ENCODE data around the gene KCNJ15. TPM values are rescaled to one million over a fixed set of nuclear protein-coding genes. Genes with fewer than 3 reads are reported as not detected.

The KCNJ15 gene
- polyA plus RNA-seq, 1 donor from 2014 or later = not detected

DNA sequence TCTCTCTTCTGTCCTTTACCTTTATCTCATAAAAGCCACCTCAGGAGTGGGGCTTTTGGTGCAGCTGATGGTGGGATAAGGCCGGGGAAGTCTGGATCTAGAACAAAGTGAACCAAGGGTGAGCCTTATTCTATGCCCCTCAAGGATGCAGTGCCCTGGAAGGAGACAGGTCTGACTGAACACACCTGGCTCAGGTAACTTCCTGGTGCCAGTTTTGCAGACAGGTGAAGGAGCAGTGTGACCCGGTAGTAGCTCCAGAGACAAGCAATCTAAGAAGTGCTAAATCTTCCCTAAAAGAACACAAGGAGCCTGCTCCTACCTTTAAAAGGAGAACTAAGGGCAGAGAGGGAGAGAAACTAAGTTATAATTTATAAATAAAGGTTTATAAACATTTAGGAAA, 2.9 kb downstream of the KCNJ15 start:
- H4K20me1 ChIP-seq (ENCODE audit: insufficient read depth) = no peaks in the 10 kb centered on the region
- H3K9me3 ChIP-seq (ENCODE audit: low read length) = no peaks in the 10 kb centered on the region
- H3K4me2 ChIP-seq (ENCODE audit: low read length) = no peak overlapping the region
- no peak for TF ChIP-seq POLR2AphosphoS5 (IDR thresholded peaks at IDR 0.05)
- TF ChIP-seq TAF1 (IDR thresholded peaks at IDR 0.05; ENCODE audit: low read depth) = no peak
- no peak for TF ChIP-seq MXI1 (conservative IDR thresholded peaks at IDR 0.05; ENCODE audit: poor library complexity, severe bottlenecking)
- TF ChIP-seq SMC3 (conservative IDR thresholded peaks at IDR 0.05; ENCODE audit: poor library complexity) = no peak
- no peak for TF ChIP-seq EP300 (conservative IDR thresholded peaks at IDR 0.05; ENCODE audit: poor library complexity, severe bottlenecking)
- TF ChIP-seq, protein P1, sequence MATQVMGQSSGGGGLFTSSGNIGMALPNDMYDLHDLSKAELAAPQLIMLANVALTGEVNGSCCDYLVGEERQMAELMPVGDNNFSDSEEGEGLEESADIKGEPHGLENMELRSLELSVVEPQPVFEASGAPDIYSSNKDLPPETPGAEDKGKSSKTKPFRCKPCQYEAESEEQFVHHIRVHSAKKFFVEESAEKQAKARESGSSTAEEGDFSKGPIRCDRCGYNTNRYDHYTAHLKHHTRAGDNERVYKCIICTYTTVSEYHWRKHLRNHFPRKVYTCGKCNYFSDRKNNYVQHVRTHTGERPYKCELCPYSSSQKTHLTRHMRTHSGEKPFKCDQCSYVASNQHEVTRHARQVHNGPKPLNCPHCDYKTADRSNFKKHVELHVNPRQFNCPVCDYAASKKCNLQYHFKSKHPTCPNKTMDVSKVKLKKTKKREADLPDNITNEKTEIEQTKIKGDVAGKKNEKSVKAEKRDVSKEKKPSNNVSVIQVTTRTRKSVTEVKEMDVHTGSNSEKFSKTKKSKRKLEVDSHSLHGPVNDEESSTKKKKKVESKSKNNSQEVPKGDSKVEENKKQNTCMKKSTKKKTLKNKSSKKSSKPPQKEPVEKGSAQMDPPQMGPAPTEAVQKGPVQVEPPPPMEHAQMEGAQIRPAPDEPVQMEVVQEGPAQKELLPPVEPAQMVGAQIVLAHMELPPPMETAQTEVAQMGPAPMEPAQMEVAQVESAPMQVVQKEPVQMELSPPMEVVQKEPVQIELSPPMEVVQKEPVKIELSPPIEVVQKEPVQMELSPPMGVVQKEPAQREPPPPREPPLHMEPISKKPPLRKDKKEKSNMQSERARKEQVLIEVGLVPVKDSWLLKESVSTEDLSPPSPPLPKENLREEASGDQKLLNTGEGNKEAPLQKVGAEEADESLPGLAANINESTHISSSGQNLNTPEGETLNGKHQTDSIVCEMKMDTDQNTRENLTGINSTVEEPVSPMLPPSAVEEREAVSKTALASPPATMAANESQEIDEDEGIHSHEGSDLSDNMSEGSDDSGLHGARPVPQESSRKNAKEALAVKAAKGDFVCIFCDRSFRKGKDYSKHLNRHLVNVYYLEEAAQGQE (IDR thresholded peaks at IDR 0.05; ENCODE audit: borderline replicate concordance) = no peak
- TF ChIP-seq, protein P2, sequence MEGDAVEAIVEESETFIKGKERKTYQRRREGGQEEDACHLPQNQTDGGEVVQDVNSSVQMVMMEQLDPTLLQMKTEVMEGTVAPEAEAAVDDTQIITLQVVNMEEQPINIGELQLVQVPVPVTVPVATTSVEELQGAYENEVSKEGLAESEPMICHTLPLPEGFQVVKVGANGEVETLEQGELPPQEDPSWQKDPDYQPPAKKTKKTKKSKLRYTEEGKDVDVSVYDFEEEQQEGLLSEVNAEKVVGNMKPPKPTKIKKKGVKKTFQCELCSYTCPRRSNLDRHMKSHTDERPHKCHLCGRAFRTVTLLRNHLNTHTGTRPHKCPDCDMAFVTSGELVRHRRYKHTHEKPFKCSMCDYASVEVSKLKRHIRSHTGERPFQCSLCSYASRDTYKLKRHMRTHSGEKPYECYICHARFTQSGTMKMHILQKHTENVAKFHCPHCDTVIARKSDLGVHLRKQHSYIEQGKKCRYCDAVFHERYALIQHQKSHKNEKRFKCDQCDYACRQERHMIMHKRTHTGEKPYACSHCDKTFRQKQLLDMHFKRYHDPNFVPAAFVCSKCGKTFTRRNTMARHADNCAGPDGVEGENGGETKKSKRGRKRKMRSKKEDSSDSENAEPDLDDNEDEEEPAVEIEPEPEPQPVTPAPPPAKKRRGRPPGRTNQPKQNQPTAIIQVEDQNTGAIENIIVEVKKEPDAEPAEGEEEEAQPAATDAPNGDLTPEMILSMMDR (IDR thresholded peaks at IDR 0.05; ENCODE audit: poor library complexity, severe bottlenecking) = no peak
- no peak for TF ChIP-seq EZH2 (IDR thresholded peaks at IDR 0.05; ENCODE audit: borderline replicate concordance, insufficient read depth, low read length, poor library complexity, severe bottlenecking)
- TF ChIP-seq RAD21 (conservative IDR thresholded peaks at IDR 0.05) = no peak
- H3K9me2 ChIP-seq (ENCODE audit: insufficient read depth, low read length) = no peaks in the 10 kb centered on the region
- H2AFZ ChIP-seq (ENCODE audit: low read depth, low read length) = no peak overlapping the region
- no peaks in the 10 kb centered on the region for H3F3A ChIP-seq (ENCODE audit: insufficient read depth, low read length, poor library complexity, severe bottlenecking)
- H3K79me2 ChIP-seq (replicated peaks; ENCODE audit: insufficient read depth, low read length) = no peaks in the 10 kb centered on the region
- H3K4me3 ChIP-seq (ENCODE audit: low read length) = no peak overlapping the region
- H3K9ac ChIP-seq (ENCODE audit: low read length) = no peak overlapping the region
- no peaks in the 10 kb centered on the region for H3K27me3 ChIP-seq (ENCODE audit: insufficient read depth, low read depth, low read length)
- no peaks in the 10 kb centered on the region for H3K36me3 ChIP-seq (ENCODE audit: insufficient read depth, low read length)
- H3K27ac ChIP-seq (ENCODE audit: low read length) = no peak overlapping the region

- no peak for TF ChIP-seq POLR2AphosphoS5 (IDR thresholded peaks at IDR 0.05)
- no peak for TF ChIP-seq TAF1 (IDR thresholded peaks at IDR 0.05; ENCODE audit: low read depth)
- no peak for TF ChIP-seq SMC3 (conservative IDR thresholded peaks at IDR 0.05; ENCODE audit: poor library complexity)
- TF ChIP-seq, protein P1 (IDR thresholded peaks at IDR 0.05; ENCODE audit: borderline replicate concordance) = no peak
- Histone ChIP-seq H3K9me3 (ENCODE audit: low read length) (no peaks in the 10 kb centered on the region), H2AFZ (ENCODE audit: low read depth, low read length) (no peak overlapping the region), H3K79me2 (replicated peaks; ENCODE audit: insufficient read depth, low read length) (no peaks in the 10 kb centered on the region), H3K4me2 (ENCODE audit: low read length) (no peak overlapping the region), H3K9me2 (ENCODE audit: insufficient read depth, low read length) (no peaks in the 10 kb centered on the region), H3F3A (ENCODE audit: insufficient read depth, low read length, poor library complexity, severe bottlenecking) (no peaks in the 10 kb centered on the region), H4K20me1 (ENCODE audit: insufficient read depth) (no peaks in the 10 kb centered on the region), H3K4me3 (ENCODE audit: low read length) (no peak overlapping the region), H3K27me3 (ENCODE audit: insufficient read depth, low read depth, low read length) (no peaks in the 10 kb centered on the region), H3K36me3 (ENCODE audit: insufficient read depth, low read length) (no peaks in the 10 kb centered on the region), H3K9ac (ENCODE audit: low read length) (no peak overlapping the region), H3K27ac (ENCODE audit: low read length) (no peak overlapping the region)
Observed at GRCh38 chr21:38260426-38260825, 3.6 kb downstream of the KCNJ15 start.
